ENCODE data around the gene MS4A4E. TPM values are rescaled to one million over a fixed set of nuclear protein-coding genes. Genes with fewer than 3 reads are reported as not detected.

MS4A4E gene
- total RNA-seq, 1 donor from 2014 or later: not detected

DNA sequence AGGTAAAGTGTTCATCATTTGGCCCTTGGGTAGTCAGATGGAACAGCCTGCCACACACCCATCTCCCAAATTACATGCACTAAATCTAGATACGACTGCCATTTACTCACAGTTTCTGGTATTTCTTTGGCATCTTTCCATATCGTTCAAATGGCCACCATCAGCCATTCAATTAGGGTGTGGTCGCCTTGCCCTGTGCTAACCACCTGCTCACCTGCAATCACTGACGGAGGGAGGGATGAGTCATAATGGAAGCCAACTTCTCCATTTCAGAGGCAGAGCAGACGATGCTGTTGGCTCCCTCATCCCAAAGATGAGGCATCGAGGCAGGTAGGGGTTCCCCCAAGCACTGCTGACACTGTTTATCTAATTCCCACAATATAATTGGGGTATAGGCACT, 74.6 kb downstream of the MS4A4E start:
- Mint-ChIP-seq H3K9me3 (peaks cover 6% of the 10 kb centered on the region), H3K27ac (no peak overlapping the region), H3K36me3 (no peaks in the 10 kb centered on the region), H3K27me3 (no peaks in the 10 kb centered on the region), H3K4me3 (no peak overlapping the region), H3K4me1 (ENCODE audit: unreplicated experiment) (no peaks in the 10 kb centered on the region)
- TF ChIP-seq, protein P1, sequence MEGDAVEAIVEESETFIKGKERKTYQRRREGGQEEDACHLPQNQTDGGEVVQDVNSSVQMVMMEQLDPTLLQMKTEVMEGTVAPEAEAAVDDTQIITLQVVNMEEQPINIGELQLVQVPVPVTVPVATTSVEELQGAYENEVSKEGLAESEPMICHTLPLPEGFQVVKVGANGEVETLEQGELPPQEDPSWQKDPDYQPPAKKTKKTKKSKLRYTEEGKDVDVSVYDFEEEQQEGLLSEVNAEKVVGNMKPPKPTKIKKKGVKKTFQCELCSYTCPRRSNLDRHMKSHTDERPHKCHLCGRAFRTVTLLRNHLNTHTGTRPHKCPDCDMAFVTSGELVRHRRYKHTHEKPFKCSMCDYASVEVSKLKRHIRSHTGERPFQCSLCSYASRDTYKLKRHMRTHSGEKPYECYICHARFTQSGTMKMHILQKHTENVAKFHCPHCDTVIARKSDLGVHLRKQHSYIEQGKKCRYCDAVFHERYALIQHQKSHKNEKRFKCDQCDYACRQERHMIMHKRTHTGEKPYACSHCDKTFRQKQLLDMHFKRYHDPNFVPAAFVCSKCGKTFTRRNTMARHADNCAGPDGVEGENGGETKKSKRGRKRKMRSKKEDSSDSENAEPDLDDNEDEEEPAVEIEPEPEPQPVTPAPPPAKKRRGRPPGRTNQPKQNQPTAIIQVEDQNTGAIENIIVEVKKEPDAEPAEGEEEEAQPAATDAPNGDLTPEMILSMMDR (conservative IDR thresholded peaks at IDR 0.05): no peak
- no peak for DNase-seq (ENCODE audit: extremely low spot score, unreplicated experiment)

DNA sequence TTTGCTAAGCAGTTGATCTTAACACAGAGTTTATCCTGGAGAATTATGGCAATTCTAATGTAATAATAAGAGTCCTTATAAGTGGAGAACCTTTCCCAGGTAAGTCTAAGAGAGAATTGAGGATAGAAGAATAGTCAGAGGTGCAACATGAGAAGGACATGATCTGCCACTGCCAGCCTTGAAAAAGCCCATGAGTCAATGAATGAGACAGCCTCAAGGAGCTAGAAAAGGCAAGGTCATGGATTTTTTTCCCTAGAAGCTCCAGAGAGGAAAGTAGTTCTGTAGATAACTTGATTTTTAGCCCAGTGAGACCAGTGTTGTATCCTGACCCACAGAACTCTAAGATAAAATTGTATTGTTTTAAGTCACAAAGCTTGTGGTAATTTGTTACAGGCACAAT, 77.0 kb downstream of the MS4A4E start:
- no peak overlapping the region for H3K4me3 Mint-ChIP-seq
- H3K27ac Mint-ChIP-seq: no peak overlapping the region
- H3K36me3 Mint-ChIP-seq: no peaks in the 10 kb centered on the region
- peaks cover 6% of the 10 kb centered on the region for H3K9me3 Mint-ChIP-seq
- no peak for DNase-seq (ENCODE audit: extremely low spot score, unreplicated experiment)
- TF ChIP-seq, protein P1 (conservative IDR thresholded peaks at IDR 0.05): no peak
- no peaks in the 10 kb centered on the region for H3K27me3 Mint-ChIP-seq
- no peaks in the 10 kb centered on the region for H3K4me1 Mint-ChIP-seq (ENCODE audit: unreplicated experiment)

DNA sequence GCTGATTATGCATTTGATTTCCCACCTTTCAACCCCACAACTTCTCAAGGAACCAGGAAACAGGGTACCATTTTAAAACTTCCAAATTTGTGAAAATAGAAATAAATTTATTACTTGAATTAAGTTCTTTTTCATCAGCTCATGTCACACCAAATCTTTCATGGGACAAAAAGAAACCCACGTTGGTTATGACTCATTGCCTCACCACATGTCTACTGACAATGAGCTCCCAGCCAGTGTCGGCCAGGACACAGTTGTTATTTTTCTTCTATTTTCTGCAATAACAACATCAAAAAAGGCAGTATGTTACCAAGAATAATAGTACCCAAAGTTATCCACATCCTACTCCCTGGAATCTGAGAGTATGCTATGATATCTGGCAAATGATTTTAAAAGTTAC, 77.4 kb downstream of the MS4A4E start:
- Mint-ChIP-seq H3K9me3 (peaks cover 4% of the 10 kb centered on the region), H3K27ac (no peak overlapping the region), H3K27me3 (no peaks in the 10 kb centered on the region), H3K36me3 (no peaks in the 10 kb centered on the region), H3K4me3 (no peak overlapping the region), H3K4me1 (ENCODE audit: unreplicated experiment) (no peaks in the 10 kb centered on the region)
- no peak for DNase-seq (ENCODE audit: extremely low spot score, unreplicated experiment)
- TF ChIP-seq, protein P1 (conservative IDR thresholded peaks at IDR 0.05): no peak

DNA sequence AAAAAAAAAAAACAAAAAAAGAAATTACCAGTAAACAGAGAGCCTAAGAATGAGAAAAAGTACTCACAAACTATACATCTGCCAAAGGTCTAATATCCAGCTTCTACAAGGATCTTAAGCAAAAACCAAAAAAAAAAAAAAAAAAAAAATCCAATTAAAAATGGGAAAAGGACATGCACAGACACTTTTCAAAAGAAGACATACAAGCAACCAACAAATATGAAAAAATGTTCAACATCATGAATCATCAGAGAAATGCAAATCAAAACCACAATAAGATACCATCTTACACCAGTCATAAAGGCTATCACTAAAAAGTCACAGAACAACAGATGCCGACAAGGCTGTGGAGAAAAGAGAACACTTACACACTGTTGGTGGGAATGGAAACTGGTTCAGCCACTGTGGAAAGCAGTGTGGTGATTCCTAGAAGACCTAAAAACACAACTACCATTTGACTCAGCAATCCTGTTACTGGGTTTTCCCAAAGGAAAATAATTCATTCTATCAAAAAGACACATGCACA, 78.3 kb downstream of the MS4A4E start:
- H3K9me3 Mint-ChIP-seq: no peaks in the 10 kb centered on the region
- H3K27me3 Mint-ChIP-seq: no peaks in the 10 kb centered on the region
- no peak overlapping the region for H3K4me3 Mint-ChIP-seq
- H3K36me3 Mint-ChIP-seq: no peaks in the 10 kb centered on the region
- H3K27ac Mint-ChIP-seq: no peak overlapping the region
- TF ChIP-seq, protein P1 (conservative IDR thresholded peaks at IDR 0.05): no peak
- no peaks in the 10 kb centered on the region for H3K4me1 Mint-ChIP-seq (ENCODE audit: unreplicated experiment)
- DNase-seq (ENCODE audit: extremely low spot score, unreplicated experiment): no peak

DNA sequence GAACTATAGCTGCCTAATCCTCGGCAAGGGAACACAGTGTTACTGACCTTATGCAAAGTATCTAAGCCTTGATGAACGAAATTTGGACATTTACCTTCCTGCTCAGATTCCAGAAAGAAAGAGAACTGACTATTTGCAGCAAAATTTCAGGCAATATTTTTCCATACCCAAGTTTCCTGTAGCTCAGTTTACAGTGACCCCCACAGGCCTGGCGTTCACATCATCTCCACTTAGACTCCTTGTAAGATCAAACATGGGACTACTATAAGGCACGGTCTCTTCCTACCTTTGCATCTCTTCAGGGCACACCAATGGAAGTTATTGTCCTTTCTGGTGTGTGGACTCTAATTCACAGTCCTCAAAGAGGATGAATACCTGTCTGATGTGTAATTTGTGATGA, 81.2 kb downstream of the MS4A4E start:
- TF ChIP-seq, protein P1 (conservative IDR thresholded peaks at IDR 0.05): no peak
- Mint-ChIP-seq H3K4me3 (no peak overlapping the region), H3K27me3 (no peaks in the 10 kb centered on the region), H3K4me1 (ENCODE audit: unreplicated experiment) (no peaks in the 10 kb centered on the region), H3K9me3 (no peaks in the 10 kb centered on the region), H3K27ac (no peak overlapping the region), H3K36me3 (no peaks in the 10 kb centered on the region)
- DNase-seq (ENCODE audit: extremely low spot score, unreplicated experiment): no peak

DNA sequence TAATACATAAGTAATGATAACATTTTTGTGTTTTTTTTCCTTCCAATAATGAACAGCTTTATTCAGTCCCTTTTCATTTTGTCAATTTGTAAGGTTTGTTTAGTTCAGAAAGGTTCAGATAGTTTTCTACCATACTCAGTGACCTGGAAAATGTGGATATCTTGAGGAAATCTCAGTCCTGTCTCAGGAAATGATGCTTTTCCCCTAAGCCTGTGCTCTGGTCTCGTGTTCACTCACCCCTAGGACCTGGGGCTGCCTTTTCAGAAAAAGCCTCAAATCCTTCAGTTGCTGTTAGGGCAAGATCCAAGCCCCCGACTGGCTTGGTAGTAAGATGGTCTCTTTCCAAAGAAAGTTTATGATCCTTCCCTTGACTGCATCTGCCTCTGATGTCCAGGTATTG, 81.8 kb downstream of the MS4A4E start:
- H3K27ac Mint-ChIP-seq: no peak overlapping the region
- H3K4me3 Mint-ChIP-seq: no peak overlapping the region
- no peaks in the 10 kb centered on the region for H3K36me3 Mint-ChIP-seq
- no peaks in the 10 kb centered on the region for H3K4me1 Mint-ChIP-seq (ENCODE audit: unreplicated experiment)
- no peaks in the 10 kb centered on the region for H3K9me3 Mint-ChIP-seq
- H3K27me3 Mint-ChIP-seq: no peaks in the 10 kb centered on the region
- DNase-seq (ENCODE audit: extremely low spot score, unreplicated experiment): no peak
- TF ChIP-seq, protein P1 (conservative IDR thresholded peaks at IDR 0.05): no peak
